ENCODE data around the gene AKAP6.

GRCh38 chr14:32763673-32764072 lies 434.6 kb downstream of the AKAP6 start:
- no peak for TF ChIP-seq CTCF (conservative IDR thresholded peaks at IDR 0.05)
- no peak for TF ChIP-seq ZFX (IDR thresholded peaks at IDR 0.05)
